Tibial nerve (tissue), 4 donors: Measurements from ENCODE around the gene ADCK2.

Source experiments
- EP300 ChIP-seq, 2 donors: sonication (generic); formaldehyde crosslinking; IDR thresholded peaks; one replicate each; pipeline ENCODE4 v1.6.1; 2017; ENCODE audit warnings: antibody characterized with exemption in 2 of 2, mild to moderate bottlenecking in 1 of 2
- POLR2A ChIP-seq, 2 donors: fragments of 450-650 bp; IDR thresholded peaks; one replicate each; pipeline ENCODE4 v1.6.1; 2017; ENCODE audit warnings: antibody characterized with exemption in 2 of 2, mild to moderate bottlenecking in 2 of 2, moderate library complexity in 2 of 2
- TF ChIP-seq, protein P1 (sequence below), 5 experiments: fragments of 200-600 bp in 3 of 5; fragments of 450-650 bp in 2 of 5; sonication (generic) in 3 of 5; IDR thresholded peaks; one replicate each; pipeline ENCODE4 v1.5.1; 2016 to 2019; ENCODE audit warnings: antibody characterized with exemption in 5 of 5, mild to moderate bottlenecking in 3 of 5, moderate library complexity in 2 of 5

DNA sequence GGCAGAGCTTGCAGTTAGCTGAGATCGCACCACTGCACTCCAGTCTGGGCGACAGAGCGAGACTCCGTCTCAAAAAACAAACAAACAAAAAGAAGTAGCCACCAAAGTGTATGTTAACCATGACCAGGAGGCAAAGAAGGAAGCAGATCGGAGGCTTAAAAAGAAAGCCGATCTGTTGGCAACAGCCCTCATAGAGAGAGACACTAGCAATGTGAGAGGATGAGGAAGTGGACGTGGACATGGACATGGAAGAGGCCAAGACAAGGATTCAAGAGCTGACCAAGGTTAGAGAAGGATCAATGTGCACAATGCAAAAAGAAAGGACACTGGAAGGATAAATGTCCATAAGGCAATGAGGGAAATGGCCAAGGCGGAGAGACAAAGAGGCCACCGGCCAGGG lies 14.9 kb upstream of the ADCK2 start:
- TF ChIP-seq, protein P1, sequence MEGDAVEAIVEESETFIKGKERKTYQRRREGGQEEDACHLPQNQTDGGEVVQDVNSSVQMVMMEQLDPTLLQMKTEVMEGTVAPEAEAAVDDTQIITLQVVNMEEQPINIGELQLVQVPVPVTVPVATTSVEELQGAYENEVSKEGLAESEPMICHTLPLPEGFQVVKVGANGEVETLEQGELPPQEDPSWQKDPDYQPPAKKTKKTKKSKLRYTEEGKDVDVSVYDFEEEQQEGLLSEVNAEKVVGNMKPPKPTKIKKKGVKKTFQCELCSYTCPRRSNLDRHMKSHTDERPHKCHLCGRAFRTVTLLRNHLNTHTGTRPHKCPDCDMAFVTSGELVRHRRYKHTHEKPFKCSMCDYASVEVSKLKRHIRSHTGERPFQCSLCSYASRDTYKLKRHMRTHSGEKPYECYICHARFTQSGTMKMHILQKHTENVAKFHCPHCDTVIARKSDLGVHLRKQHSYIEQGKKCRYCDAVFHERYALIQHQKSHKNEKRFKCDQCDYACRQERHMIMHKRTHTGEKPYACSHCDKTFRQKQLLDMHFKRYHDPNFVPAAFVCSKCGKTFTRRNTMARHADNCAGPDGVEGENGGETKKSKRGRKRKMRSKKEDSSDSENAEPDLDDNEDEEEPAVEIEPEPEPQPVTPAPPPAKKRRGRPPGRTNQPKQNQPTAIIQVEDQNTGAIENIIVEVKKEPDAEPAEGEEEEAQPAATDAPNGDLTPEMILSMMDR (IDR thresholded peaks at IDR 0.05): no peak
- TF ChIP-seq EP300 (IDR thresholded peaks at IDR 0.05) (no peak), POLR2A (IDR thresholded peaks at IDR 0.05) (no peak)
